Measurements from ENCODE around the gene RAB26.
A peak's percentile ranks its signal among the peaks of the same experiment; 100 is the strongest.

Gene RAB26

DNA sequence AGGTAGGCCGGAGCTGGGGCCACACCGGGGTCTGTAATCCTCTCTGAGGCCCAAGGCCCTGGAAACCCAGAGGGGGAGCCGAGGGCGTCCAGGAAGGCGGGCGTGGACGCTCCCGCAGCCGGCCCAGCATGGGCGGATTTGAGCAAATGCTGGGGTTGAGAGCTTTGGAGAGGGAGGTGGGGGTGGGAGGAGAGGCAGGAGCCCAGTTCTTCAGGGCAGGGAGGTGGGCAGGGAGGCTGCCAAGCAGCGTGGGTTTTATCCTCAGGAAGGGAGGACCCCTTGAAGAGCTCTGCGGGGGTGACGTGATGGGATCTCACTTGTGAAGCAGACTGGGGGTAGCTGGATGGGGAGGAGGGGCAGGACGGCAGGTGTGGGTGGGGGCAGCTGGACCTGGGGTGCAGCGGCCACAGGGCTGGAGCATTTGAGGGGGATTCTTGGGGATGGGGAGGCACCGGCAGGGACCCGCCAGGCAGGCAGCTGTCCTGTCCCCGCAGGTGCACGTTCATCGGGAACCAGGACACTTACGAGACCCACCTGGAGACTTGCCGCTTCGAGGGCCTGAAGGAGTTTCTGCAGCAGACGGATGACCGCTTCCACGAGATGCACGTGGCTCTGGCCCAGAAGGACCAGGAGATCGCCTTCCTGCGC, 24.4 kb downstream of the RAB26 start:
- TF ChIP-seq, protein P1, sequence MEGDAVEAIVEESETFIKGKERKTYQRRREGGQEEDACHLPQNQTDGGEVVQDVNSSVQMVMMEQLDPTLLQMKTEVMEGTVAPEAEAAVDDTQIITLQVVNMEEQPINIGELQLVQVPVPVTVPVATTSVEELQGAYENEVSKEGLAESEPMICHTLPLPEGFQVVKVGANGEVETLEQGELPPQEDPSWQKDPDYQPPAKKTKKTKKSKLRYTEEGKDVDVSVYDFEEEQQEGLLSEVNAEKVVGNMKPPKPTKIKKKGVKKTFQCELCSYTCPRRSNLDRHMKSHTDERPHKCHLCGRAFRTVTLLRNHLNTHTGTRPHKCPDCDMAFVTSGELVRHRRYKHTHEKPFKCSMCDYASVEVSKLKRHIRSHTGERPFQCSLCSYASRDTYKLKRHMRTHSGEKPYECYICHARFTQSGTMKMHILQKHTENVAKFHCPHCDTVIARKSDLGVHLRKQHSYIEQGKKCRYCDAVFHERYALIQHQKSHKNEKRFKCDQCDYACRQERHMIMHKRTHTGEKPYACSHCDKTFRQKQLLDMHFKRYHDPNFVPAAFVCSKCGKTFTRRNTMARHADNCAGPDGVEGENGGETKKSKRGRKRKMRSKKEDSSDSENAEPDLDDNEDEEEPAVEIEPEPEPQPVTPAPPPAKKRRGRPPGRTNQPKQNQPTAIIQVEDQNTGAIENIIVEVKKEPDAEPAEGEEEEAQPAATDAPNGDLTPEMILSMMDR (conservative IDR thresholded peaks at IDR 0.05; ENCODE audit: low read depth): no peak
- DNase-seq (ENCODE audit: low spot score): no peak
- ChIA-PET CTCF (no interaction called here), POLR2A (ENCODE audit: low non-redundant PET) (interaction anchor here (0.6 kb wide), 1 partner anchor 234 kb away, joined by 3 read pairs; no protein-coding TSS in a partner anchor)
- peak overlapping the region; percentile 67 for H3K27ac ChIP-seq

DNA sequence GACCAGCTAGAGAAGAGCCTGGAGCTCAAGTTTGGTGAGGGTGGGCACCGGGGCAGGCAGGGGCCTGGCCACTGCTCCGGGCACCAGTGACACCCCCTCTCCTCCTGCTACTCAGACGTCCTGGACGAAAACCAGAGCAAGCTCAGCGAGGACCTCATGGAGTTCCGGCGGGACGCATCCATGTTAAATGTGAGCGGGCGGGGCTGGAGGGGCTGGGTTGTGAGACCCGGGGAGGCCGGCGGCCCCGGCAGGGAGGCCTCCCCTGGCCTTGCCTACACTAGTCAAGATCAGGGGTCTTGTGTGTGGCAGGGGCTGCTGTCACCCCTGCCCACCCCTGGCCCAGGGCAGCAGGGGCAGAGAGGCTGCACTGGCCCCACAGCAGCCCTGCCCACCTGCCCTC, 24.9 kb downstream of the RAB26 start:
- ChIA-PET CTCF (no interaction called here), POLR2A (ENCODE audit: low non-redundant PET) (no interaction called here)
- no peak for DNase-seq (ENCODE audit: low spot score)
- H3K27ac ChIP-seq: peak overlapping the region; percentile 67
- TF ChIP-seq, protein P1 (conservative IDR thresholded peaks at IDR 0.05; ENCODE audit: low read depth): no peak

DNA sequence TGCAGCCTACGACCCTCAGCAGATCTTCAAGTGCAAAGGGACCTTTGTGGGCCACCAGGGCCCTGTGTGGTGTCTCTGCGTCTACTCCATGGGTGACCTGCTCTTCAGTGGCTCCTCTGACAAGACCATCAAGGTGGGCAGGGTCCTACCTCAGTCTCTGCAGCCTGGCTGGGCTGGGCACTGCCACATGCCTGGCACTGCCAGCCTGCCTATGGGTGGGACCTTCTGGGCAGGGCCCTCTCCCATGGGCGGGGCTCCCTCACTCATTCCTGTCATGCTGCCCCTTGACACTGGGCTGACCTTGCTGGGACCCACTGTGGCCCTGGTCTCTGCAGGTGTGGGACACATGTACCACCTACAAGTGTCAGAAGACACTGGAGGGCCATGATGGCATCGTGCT, 25.5 kb downstream of the RAB26 start:
- CTCF ChIA-PET: interaction anchor here (0.6 kb wide), 1 partner anchor 21 kb away, joined by 5 read pairs; no protein-coding TSS in a partner anchor
- H3K27ac ChIP-seq: peak overlapping the region; percentile 67
- TF ChIP-seq, protein P1 (conservative IDR thresholded peaks at IDR 0.05; ENCODE audit: low read depth): no peak
- DNase-seq (ENCODE audit: low spot score): no peak
- POLR2A ChIA-PET (ENCODE audit: low non-redundant PET): no interaction called here

DNA sequence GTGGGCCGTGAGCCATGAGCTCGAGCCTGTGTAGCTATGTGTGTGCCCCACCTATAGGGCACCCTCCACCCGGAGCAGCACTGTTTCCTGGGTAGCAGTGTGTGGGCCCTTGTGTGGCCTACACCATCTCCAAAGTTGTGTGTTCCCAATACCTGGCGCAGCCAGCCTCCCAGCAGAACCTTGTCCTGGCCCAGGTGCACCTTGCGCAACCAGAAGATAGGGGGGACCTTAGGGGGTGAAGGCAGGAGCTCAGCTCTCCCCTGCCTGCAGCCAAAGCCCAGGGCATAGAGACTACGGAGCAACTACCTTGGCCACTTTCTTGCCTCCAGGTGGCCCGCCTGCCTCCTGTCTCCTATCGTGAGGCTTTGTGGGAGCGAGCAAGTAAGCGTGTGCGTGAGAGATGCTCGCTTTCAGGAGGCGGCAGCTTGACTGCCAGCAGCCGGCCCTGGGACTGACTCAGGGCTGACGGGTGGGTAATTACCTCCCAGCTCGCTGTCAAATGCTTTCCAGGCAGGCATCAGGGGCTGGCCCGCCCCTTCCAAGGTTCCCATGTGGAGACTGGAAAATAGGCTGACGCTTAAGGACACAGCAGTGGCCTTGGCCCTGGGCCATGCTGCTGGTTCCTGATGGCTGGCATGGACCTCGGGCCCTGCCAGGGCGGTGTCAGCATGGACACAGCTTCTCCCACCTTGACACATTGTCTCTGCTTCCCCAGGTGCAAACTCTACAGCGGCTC, 26.1 kb downstream of the RAB26 start:
- TF ChIP-seq, protein P1 (conservative IDR thresholded peaks at IDR 0.05; ENCODE audit: low read depth): no peak
- POLR2A ChIA-PET (ENCODE audit: low non-redundant PET): interaction anchor here (0.6 kb wide), 2 partner anchors 13 to 19 kb away, joined by 3 read pairs; partner anchors contain the start of gene TRAF7
- CTCF ChIA-PET: interaction anchor here (0.6 kb wide), 2 partner anchors 10 to 20 kb away, joined by 3 to 5 read pairs; no protein-coding TSS in a partner anchor
- DNase-seq (ENCODE audit: low spot score): no peak
- peak overlapping the region; percentile 67 for H3K27ac ChIP-seq

DNA sequence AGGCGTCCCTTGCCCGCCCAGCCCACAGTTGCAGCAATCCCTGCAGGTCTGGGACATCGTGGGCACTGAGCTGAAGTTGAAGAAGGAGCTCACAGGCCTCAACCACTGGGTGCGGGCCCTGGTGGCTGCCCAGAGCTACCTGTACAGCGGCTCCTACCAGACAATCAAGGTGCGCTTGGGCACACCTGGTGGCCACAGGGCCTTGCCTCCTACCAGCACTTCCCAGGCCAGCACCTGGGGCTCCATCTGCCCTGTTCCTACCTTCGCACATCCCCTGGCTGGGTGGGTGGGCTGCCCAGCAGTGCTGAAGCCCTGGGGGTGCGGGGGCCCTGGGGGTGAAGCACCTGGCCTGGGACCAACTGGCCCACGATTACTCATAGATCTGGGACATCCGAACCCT, 27.0 kb downstream of the RAB26 start:
- TF ChIP-seq, protein P1 (conservative IDR thresholded peaks at IDR 0.05; ENCODE audit: low read depth): no peak
- POLR2A ChIA-PET (ENCODE audit: low non-redundant PET): no interaction called here
- no peak for DNase-seq (ENCODE audit: low spot score)
- H3K27ac ChIP-seq: peak overlapping the region; percentile 67
- CTCF ChIA-PET: interaction anchor here (0.5 kb wide), 1 partner anchor 303 kb away, joined by 5 read pairs; no protein-coding TSS in a partner anchor

DNA sequence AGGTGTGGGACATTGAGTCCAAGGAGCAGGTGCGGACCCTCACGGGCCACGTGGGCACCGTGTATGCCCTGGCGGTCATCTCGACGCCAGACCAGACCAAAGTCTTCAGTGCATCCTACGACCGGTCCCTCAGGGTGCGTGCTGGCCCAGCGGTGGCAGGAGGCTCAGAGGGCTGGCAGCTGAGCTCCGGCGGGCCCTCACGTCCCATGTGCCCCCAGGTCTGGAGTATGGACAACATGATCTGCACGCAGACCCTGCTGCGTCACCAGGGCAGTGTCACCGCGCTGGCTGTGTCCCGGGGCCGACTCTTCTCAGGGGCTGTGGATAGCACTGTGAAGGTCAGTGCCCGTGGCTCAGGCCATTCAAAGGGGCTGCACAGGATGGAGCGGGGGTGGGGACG, 27.6 kb downstream of the RAB26 start:
- H3K27ac ChIP-seq: peak overlapping the region; percentile 67
- TF ChIP-seq, protein P1 (conservative IDR thresholded peaks at IDR 0.05; ENCODE audit: low read depth): no peak
- ChIA-PET CTCF (interaction anchor here (0.5 to 1.4 kb wide), 4 partner anchors 13 to 303 kb away, joined by 3 to 5 read pairs (median 4); no protein-coding TSS in a partner anchor), POLR2A (ENCODE audit: low non-redundant PET) (interaction anchor here (1.1 kb wide), 1 partner anchor 21 kb away, joined by 3 read pairs; no protein-coding TSS in a partner anchor)
- no peak for DNase-seq (ENCODE audit: low spot score)
